Measurements from ENCODE around the gene RYK. TPM values are rescaled to one million over a fixed set of nuclear protein-coding genes. Genes with fewer than 3 reads are reported as not detected.

The RYK gene
- polyA plus RNA-seq, 2 of the 4 experiments (the other 2 are of a cell fraction): 28.4 to 41.9 TPM

DNA sequence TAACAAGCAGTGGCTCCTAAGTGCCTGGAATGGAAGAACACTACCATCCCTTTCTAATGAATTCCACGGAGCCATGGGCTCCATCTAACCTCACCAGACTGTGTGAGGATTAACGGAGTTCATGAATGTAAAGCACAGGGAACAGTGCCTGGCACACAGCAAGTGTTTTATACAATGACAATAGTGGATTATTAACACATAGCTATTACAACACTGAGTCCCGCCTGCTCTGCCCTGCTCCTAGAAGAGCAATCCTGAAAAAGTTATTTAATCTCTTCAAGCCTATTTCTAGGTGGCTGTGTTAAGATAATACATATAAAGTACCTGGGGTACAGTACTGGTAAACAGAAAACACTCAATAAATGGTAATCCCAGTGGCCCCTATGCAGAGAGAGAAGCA is 51.4 kb downstream of the RYK start:
- no peak overlapping the region for H3K27ac ChIP-seq
- WGBS (ENCODE audit: missing lambda C conversion rate): 92% methylated on average over 3 of the region's 3 CpGs
- H3K4me1 ChIP-seq: no peaks in the 10 kb centered on the region
- no peaks in the 10 kb centered on the region for H3K9me3 ChIP-seq
- ATAC-seq: peak in 1 of 2 experiments; percentile 39; a peak in 1 of 6 replicates
- no peak overlapping the region for H3K4me2 ChIP-seq
- TF ChIP-seq CHD4 (IDR thresholded peaks at IDR 0.05; ENCODE audit: borderline replicate concordance): no peak
- no peak for TF ChIP-seq EP300 (IDR thresholded peaks at IDR 0.05)
- TF ChIP-seq ESRRA (IDR thresholded peaks at IDR 0.05; ENCODE audit: borderline replicate concordance, low read length): no peak
- TF ChIP-seq NR3C1 (IDR thresholded peaks at IDR 0.05): no peak
- CTCF ChIA-PET: interaction anchor here (0.8 to 9.1 kb wide), 4 partner anchors 14 to 269 kb away, joined by 3 to 60 read pairs (median 10); no protein-coding TSS in a partner anchor
- no peak for FAIRE-seq
- H3K4me3 ChIP-seq: no peak overlapping the region
- DNase-seq (ENCODE audit: low read depth in 1 of 2, low spot score in 1 of 2): no peak
- POLR2A ChIA-PET: no interaction called here

GRCh38 chr3:134198414-134198813 is 52.2 kb downstream of the RYK start:
- ChIA-PET CTCF (interaction anchor here (0.6 to 9.1 kb wide), 8 partner anchors 9 to 278 kb away, joined by 3 to 60 read pairs (median 6); no protein-coding TSS in a partner anchor), POLR2A (no interaction called here)
- no peaks in the 10 kb centered on the region for H3K9me3 ChIP-seq
- WGBS (ENCODE audit: missing lambda C conversion rate): 90% methylated on average over 2 of the region's 2 CpGs
- H3K4me2 ChIP-seq: no peak overlapping the region
- TF ChIP-seq RCOR1 (IDR thresholded peaks at IDR 0.05; ENCODE audit: low read depth, low read length): no peak
- TF ChIP-seq ZFP36 (IDR thresholded peaks at IDR 0.05; ENCODE audit: borderline replicate concordance, partially characterized antibody): no peak
- no peak for TF ChIP-seq HOXB13 (CRISPR knock-in tag; IDR thresholded peaks at IDR 0.05; ENCODE audit: low read depth)
- ATAC-seq (no peak), FAIRE-seq (no peak), DNase-seq (ENCODE audit: low read depth in 1 of 2, low spot score in 1 of 2) (no peak)
- H3K4me1 ChIP-seq: no peaks in the 10 kb centered on the region
- H3K27ac ChIP-seq: no peak overlapping the region
- no peak overlapping the region for H3K4me3 ChIP-seq

DNA sequence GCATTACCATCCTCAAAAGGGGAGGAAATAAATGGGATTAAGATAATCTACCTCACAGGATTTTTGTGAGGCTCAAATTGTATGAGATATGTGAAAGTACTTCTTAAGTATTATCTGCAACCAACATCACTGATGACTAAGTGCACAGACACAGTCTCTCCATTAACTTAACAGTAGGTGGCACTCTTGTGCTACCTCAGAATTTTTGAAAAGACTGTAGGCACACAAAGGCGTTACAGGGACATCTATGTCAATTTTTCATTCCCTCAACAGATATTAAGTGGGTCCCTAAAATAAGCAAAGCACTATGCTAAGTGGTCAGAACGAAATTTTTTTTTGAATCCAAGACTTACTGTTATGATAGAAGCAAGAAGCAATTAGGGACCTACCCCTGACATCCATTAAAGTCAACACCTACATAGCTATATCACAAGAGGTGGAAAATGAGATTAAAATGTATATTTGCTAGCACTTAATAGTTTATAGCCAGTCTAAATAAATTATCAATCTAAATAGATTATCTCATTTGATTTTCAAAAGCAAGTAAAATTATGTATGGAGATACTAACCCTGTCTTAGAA is 52.9 kb downstream of the RYK start:
- CTCF ChIA-PET: interaction anchor here (0.6 to 9.1 kb wide), 9 partner anchors 10 to 279 kb away, joined by 3 to 60 read pairs (median 6); no protein-coding TSS in a partner anchor
- peak; percentile 46 for FAIRE-seq
- WGBS (ENCODE audit: missing lambda C conversion rate): 13% methylated on average over 2 of the region's 2 CpGs

DNA sequence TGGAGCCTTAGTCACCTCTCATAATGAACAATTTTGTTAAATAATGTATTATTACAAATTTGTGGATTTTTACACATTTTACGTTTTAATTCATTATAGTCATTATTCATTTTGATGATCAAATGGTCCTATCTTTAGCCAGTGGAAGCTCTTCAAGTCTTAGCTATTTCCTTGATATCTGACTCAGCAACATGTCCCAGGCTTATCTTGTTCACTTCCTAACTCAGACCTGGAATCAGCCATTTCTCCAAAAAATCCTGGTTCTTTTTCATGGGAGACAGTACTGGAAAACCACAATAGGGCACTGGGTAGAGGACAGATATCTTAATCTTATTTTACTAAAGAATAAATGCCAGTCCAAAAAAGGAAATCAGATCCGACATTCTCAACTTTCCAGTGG is 56.4 kb downstream of the RYK start:
- DNase-seq (ENCODE audit: low read depth in 1 of 2, low spot score in 1 of 2) (no peak), FAIRE-seq (no peak), ATAC-seq (no peak)
- no peak overlapping the region for H3K27ac ChIP-seq
- no peaks in the 10 kb centered on the region for H3K4me1 ChIP-seq
- WGBS (ENCODE audit: missing lambda C conversion rate): 95% methylated on average over 2 of the region's 2 CpGs
- H3K9me3 ChIP-seq: no peaks in the 10 kb centered on the region
- H3K4me2 ChIP-seq: no peak overlapping the region
- TF ChIP-seq RCOR1 (IDR thresholded peaks at IDR 0.05; ENCODE audit: low read depth, low read length) (no peak), GATA3 (IDR thresholded peaks at IDR 0.05; ENCODE audit: borderline replicate concordance) (no peak), CBX8 (IDR thresholded peaks at IDR 0.05) (no peak), BCL3 (IDR thresholded peaks at IDR 0.05) (no peak), PHF8 (IDR thresholded peaks at IDR 0.05; ENCODE audit: borderline replicate concordance, low read depth) (no peak)
- ChIA-PET CTCF (interaction anchor here (1.6 kb wide), 1 partner anchor 19 kb away, joined by 6 read pairs; no protein-coding TSS in a partner anchor), POLR2A (no interaction called here)
- H3K4me3 ChIP-seq: no peak overlapping the region

More for the DNA sequence above, 52.9 kb downstream of the RYK start:
- ATAC-seq (peak; percentile 92), DNase-seq (ENCODE audit: low read depth in 1 of 2, low spot score in 1 of 2) (peak; percentile 44 to 62)
- POLR2A ChIA-PET: no interaction called here
- Histone ChIP-seq H3K4me2 (no peak overlapping the region), H3K27ac (no peak overlapping the region), H3K9me3 (no peaks in the 10 kb centered on the region), H3K4me3 (no peak overlapping the region), H3K4me1 (no peaks in the 10 kb centered on the region)
- TF ChIP-seq RAD21 (conservative IDR thresholded peaks at IDR 0.05 in 1 of 2, IDR thresholded peaks at IDR 0.05 in 1 of 2) (peak; percentile 50 to 64; a peak in 4 of 5 replicates), FOSL2 (IDR thresholded peaks at IDR 0.05) (no peak), FOSL2 (CRISPR knock-in tag; IDR thresholded peaks at IDR 0.05) (0 out of 2 replicates have a peak, but pooled peaks have one; percentile 33), CTCF (IDR thresholded peaks at IDR 0.05) (peak; percentile 66), SMC3 (IDR thresholded peaks at IDR 0.05) (peak; percentile 37; the same call in 2 of the 3 replicates), BHLHE40 (IDR thresholded peaks at IDR 0.05; ENCODE audit: low read depth, low read length) (no peak), GATA3 (IDR thresholded peaks at IDR 0.05; ENCODE audit: borderline replicate concordance) (no peak)

All from A549 (cell line).